K562 (cell line): Measurements from ENCODE around the gene PEX11B. TPM values are rescaled to one million over a fixed set of nuclear protein-coding genes. Genes with fewer than 3 reads are reported as not detected.
A peak's percentile ranks its signal among the peaks of the same experiment; 100 is the strongest.

Source experiments
- ATAC-seq: fragments of 200-7000 bp; cut with Tn5 transposase; 3 replicates; pipeline ENCODE4 v1.9.1; 2020; ENCODE audit warnings: moderate library complexity
- BruUV-seq: library from RNA; stranded (reverse); fragments of 400-500 nt; replicated peaks from 2 replicates; lab custom pipeline; 2021; lab: Mats Ljungman, UMichigan
- CTCF ChIA-PET: fragments of 300-600 bp; formaldehyde crosslinking; extraction: SDS; loops from one replicate; lab custom pipeline; 2021; ENCODE audit warnings: low intra/inter-chr PET ratio; lab: Yijun Ruan, JAX
- POLR2A ChIA-PET: fragments of 300-600, 350-650 bp; sonication (Branson Sonifier 250); formaldehyde crosslinking; extraction: SDS; loops from one replicate; lab custom pipeline; 2021; ENCODE audit warnings: antibody characterized with exemption, inconsistent platforms; lab: Yijun Ruan, JAX
- DNase-seq, 4 experiments: peaks; one replicate each; pipeline versions ENCODE4 v3.0.0 to v3.0.0-alpha.2; 2011 to 2018; ENCODE audit warnings: low spot score in 3 of 4, mixed read lengths in 3 of 4; ENCODE audit errors: extremely low read depth in 1 of 4
- FAIRE-seq: peaks from 2 replicates; lab custom pipeline; 2011; peaks lifted over from hg19 to GRCh38; lab: Jason Lieb, UNC
- H2AFZ ChIP-seq: 2 replicates; pipeline ENCODE4 v1.6.0; 2011; ENCODE audit warnings: low read depth, low read length, control low read depth, inconsistent platforms
- H3K27ac ChIP-seq: fragments of 200-600 bp; 3 replicates; pipeline ENCODE4 v1.8.0; 2011; ENCODE audit warnings: low read depth, mild to moderate bottlenecking, control low read depth, inconsistent platforms, low read length, moderate library complexity, mixed read lengths; ENCODE audit errors: extremely low read depth
- H3K27me3 ChIP-seq, 2 experiments: fragments of 300-600 bp in 1 of 2; 2 replicates in 1 of 2; 3 replicates in 1 of 2; pipeline versions ENCODE4 v1.6.0 to v1.8.0; 2011; ENCODE audit warnings: inconsistent platforms in 2 of 2, low read length in 2 of 2, mild to moderate bottlenecking in 1 of 2, mixed read lengths in 1 of 2, moderate library complexity in 1 of 2; ENCODE audit not compliant: control insufficient read depth in 2 of 2, insufficient read depth in 2 of 2
- H3K36me3 ChIP-seq: fragments of 300-600 bp; 3 replicates; pipeline ENCODE4 v1.8.0; 2011; ENCODE audit warnings: mild to moderate bottlenecking, low read length, inconsistent platforms; ENCODE audit not compliant: control insufficient read depth, insufficient read depth
- H3K4me1 ChIP-seq, 2 experiments: fragments of 200-600 bp in 1 of 2; replicated peaks in 1 of 2; 2 replicates in 1 of 2; 3 replicates in 1 of 2; pipeline versions ENCODE4 v1.5.1 to v1.8.0; 2011; ENCODE audit warnings: inconsistent platforms in 2 of 2, low read length in 2 of 2, mild to moderate bottlenecking in 1 of 2, mixed read lengths in 1 of 2, moderate library complexity in 1 of 2; ENCODE audit not compliant: control insufficient read depth in 2 of 2, insufficient read depth in 2 of 2
- H3K4me2 ChIP-seq: 2 replicates; pipeline ENCODE4 v1.6.1; 2011; ENCODE audit warnings: low read length, control low read depth, inconsistent platforms, mixed read lengths; ENCODE audit not compliant: insufficient read depth
- H3K4me3 ChIP-seq: fragments of 200-600 bp; sonication (generic), shearing (Covaris generic); 2 replicates; pipeline ENCODE4 v1.5.1; 2016; ENCODE audit warnings: control low read depth, inconsistent platforms
- H3K79me2 ChIP-seq: fragments of 200-600 bp; 3 replicates; pipeline ENCODE4 v1.8.0; 2011; ENCODE audit warnings: low read length, inconsistent platforms; ENCODE audit not compliant: control insufficient read depth, insufficient read depth
- H3K9ac ChIP-seq, 2 experiments: 2 replicates each; pipeline versions ENCODE4 v1.6.0 to v1.6.1; 2011; ENCODE audit warnings: low read depth in 2 of 2, low read length in 2 of 2, control low read depth in 1 of 2, inconsistent platforms in 1 of 2, mild to moderate bottlenecking in 1 of 2, mixed read lengths in 1 of 2; ENCODE audit not compliant: insufficient read depth in 1 of 2
- H3K9me1 ChIP-seq: one replicate; pipeline ENCODE4 v1.6.0; 2011; ENCODE audit warnings: inconsistent platforms, mild to moderate bottlenecking, low read length, moderate library complexity; ENCODE audit not compliant: control insufficient read depth, insufficient read depth
- H3K9me3 ChIP-seq: replicated peaks from 2 replicates; pipeline ENCODE4 v1.5.1; 2011; ENCODE audit warnings: low read depth, low read length, inconsistent platforms; ENCODE audit not compliant: control insufficient read depth, insufficient read depth
- H4K20me1 ChIP-seq: replicated peaks from 2 replicates; pipeline ENCODE4 v1.6.1; 2011; ENCODE audit warnings: low read length, inconsistent platforms, mixed read lengths; ENCODE audit not compliant: control insufficient read depth, insufficient read depth
- CBX3 ChIP-seq, 2 experiments: IDR thresholded peaks; 1 replicate in 1 of 2; 2 replicates in 1 of 2; pipeline ENCODE4 v1.6.1; 2012; ENCODE audit warnings: inconsistent platforms in 2 of 2, low read length in 2 of 2, borderline replicate concordance in 1 of 2, control low read depth in 1 of 2
- CTCF ChIP-seq, 3 experiments: IDR thresholded peaks in 2 of 3; conservative IDR thresholded peaks in 1 of 3; 2 replicates each; pipeline ENCODE4 v1.5.1; 2011 to 2012; ENCODE audit warnings: low read length in 3 of 3, mild to moderate bottlenecking in 3 of 3, control low read depth in 2 of 3, improper control_type of control experiment in 1 of 3, inconsistent platforms in 1 of 3, low read depth in 1 of 3, mixed read lengths in 1 of 3, moderate library complexity in 1 of 3; ENCODE audit not compliant: insufficient read depth in 2 of 3
- HDAC1 ChIP-seq, 2 experiments: fragments of 450-650 bp; IDR thresholded peaks; 2 replicates each; pipeline ENCODE4 v1.6.1; 2016 to 2017; ENCODE audit warnings: inconsistent platforms in 1 of 2, mild to moderate bottlenecking in 1 of 2, moderate library complexity in 1 of 2
- IRF1 ChIP-seq: sonication (generic); formaldehyde crosslinking; IDR thresholded peaks from 2 replicates; pipeline ENCODE4 v1.8.0; 2022; ENCODE audit warnings: missing genetic modification reagents, mild to moderate bottlenecking, borderline replicate concordance
- NR3C1 ChIP-seq: sonication (generic); formaldehyde crosslinking; IDR thresholded peaks from 2 replicates; pipeline ENCODE4 v1.8.1; 2022; ENCODE audit warnings: missing genetic modification reagents
- NR4A1 ChIP-seq, 2 experiments: fragments of 250-450 bp in 1 of 2; fragments of 450-650 bp in 1 of 2; sonication (Bioruptor Pico) in 1 of 2; IDR thresholded peaks; 2 replicates each; pipeline versions ENCODE4 v1.4.0 to v1.6.1; 2016 to 2020; ENCODE audit warnings: mild to moderate bottlenecking in 2 of 2, missing compliant biosample characterization in 1 of 2, missing genetic modification characterization in 1 of 2, moderate library complexity in 1 of 2
- RAD21 ChIP-seq, 2 experiments: fragments of 250-450 bp in 1 of 2; fragments of 450-650 bp in 1 of 2; sonication (Bioruptor Pico) in 1 of 2; formaldehyde crosslinking in 1 of 2; IDR thresholded peaks in 1 of 2; conservative IDR thresholded peaks in 1 of 2; 2 replicates each; pipeline versions ENCODE4 v1.4.0 to v1.8.0; 2020 to 2022; ENCODE audit warnings: mild to moderate bottlenecking in 2 of 2, moderate library complexity in 1 of 2
- RAD51 ChIP-seq: fragments of 450-650 bp; IDR thresholded peaks from 2 replicates; pipeline ENCODE4 v1.7.1; 2016; ENCODE audit warnings: low read depth, mild to moderate bottlenecking, borderline replicate concordance
- SMARCE1 ChIP-seq: fragments of 450-650 bp; IDR thresholded peaks from 2 replicates; pipeline ENCODE4 v1.7.1; 2016; ENCODE audit warnings: mild to moderate bottlenecking
- SMC3 ChIP-seq: conservative IDR thresholded peaks from 2 replicates; pipeline ENCODE4 v1.6.1; 2011; ENCODE audit warnings: low read depth, low read length, improper control_type of control experiment; ENCODE audit not compliant: insufficient read depth
- WGBS: fragments of 100-300 bp; shearing (Covaris generic); methylation state at CpG from one replicate; pipeline ENCODE4 v1.1.6; 2016; ENCODE audit warnings: low coverage, mixed read lengths; ENCODE audit not compliant: insufficient coverage; ENCODE audit errors: missing lambda C conversion rate; 5-methylcytosine and 5-hydroxymethylcytosine counted together
- in situ Hi-C: fragments of 300-500 bp; cut with MboI; formaldehyde crosslinking; loops from 4 replicates; pipeline ENCODE4 v1.15.0; 2018; ENCODE audit warnings: inconsistent platforms, mixed read lengths
- intact Hi-C: fragments of 100-400 bp; cut with micrococcal nuclease; formaldehyde crosslinking; loops from 2 replicates; pipeline ENCODE4 v1.14.2; 2022
- polyA plus RNA-seq, 8 experiments: library from polyadenylated mRNA; depleted of rRNA in 4 of 8; stranded (reverse) in 5 of 8; unstranded in 3 of 8; fragments of >200 nt; fragmentation: Nextera tagmentation in 2 of 8; fragmentation: Illumina TruSeq in 1 of 8; extraction: Ambion mirVana in 2 of 8; extraction: Trizol in 1 of 8; gene quantifications; 2 replicates each; pipeline versions ENCODE4 v1.2.1 to v1.2.3, GENCODE V29; 2011 to 2014; ENCODE audit warnings: inconsistent platforms in 1 of 8, missing spikeins in 1 of 8
- total RNA-seq, 7 experiments: library from RNA; depleted of rRNA in 6 of 7; stranded (reverse); fragments of >200 nt in 6 of 7; fragmentation: Illumina TruSeq in 2 of 7; extraction: Trizol in 2 of 7; gene quantifications; 2 replicates each; pipeline versions ENCODE4 v1.2.1 to v1.2.3, GENCODE V29; 2011 to 2021; ENCODE audit warnings: low replicate concordance in 1 of 7
- TF ChIP-seq, protein P1 (sequence below): fragments of 450-650 bp; IDR thresholded peaks from 2 replicates; pipeline ENCODE4 v1.6.1; 2016; ENCODE audit warnings: mild to moderate bottlenecking

PEX11B gene
- total and polyA plus RNA-seq, 9 of the 15 experiments (the other 6 are each of a cell fraction or from before 2014, with no cell fraction given): 13.2 to 60.0 (median 21.7) TPM

GRCh38 chr1:145901312-145902021, 17.1 kb downstream of the PEX11B start:
- ChIA-PET CTCF (no interaction called here), POLR2A (interaction anchor here (0.7 to 0.9 kb wide), 2 partner anchors 22 to 81 kb away, joined by 3 read pairs; no protein-coding TSS in a partner anchor)
- no peak overlapping the region for H3K27ac ChIP-seq
- no peaks in the 10 kb centered on the region for H3K36me3 ChIP-seq
- no peak overlapping the region for H3K9ac ChIP-seq
- H3K4me3 ChIP-seq: no peak overlapping the region
- H3K27me3 ChIP-seq: no peaks in the 10 kb centered on the region
- peak in 1 of 4 experiments; percentile 26 for DNase-seq
- no peaks in the 10 kb centered on the region for H4K20me1 ChIP-seq
- no peaks in the 10 kb centered on the region for H3K79me2 ChIP-seq
- ATAC-seq: peak; percentile 57
- peaks cover 3 to 12% of the 10 kb centered on the region in 2 experiments; a peak in 4 of 5 replicates for H3K4me1 ChIP-seq
- no peaks in the 10 kb centered on the region for H3K9me1 ChIP-seq
- in situ Hi-C loops (no loop called here), intact Hi-C loops (no loop called here)
- H3K9me3 ChIP-seq: no peaks in the 10 kb centered on the region
- TF ChIP-seq RAD51: no peak
- TF ChIP-seq SMC3: 0 out of 2 replicates have a peak, but pooled peaks have one; percentile 5
- TF ChIP-seq, protein P1, sequence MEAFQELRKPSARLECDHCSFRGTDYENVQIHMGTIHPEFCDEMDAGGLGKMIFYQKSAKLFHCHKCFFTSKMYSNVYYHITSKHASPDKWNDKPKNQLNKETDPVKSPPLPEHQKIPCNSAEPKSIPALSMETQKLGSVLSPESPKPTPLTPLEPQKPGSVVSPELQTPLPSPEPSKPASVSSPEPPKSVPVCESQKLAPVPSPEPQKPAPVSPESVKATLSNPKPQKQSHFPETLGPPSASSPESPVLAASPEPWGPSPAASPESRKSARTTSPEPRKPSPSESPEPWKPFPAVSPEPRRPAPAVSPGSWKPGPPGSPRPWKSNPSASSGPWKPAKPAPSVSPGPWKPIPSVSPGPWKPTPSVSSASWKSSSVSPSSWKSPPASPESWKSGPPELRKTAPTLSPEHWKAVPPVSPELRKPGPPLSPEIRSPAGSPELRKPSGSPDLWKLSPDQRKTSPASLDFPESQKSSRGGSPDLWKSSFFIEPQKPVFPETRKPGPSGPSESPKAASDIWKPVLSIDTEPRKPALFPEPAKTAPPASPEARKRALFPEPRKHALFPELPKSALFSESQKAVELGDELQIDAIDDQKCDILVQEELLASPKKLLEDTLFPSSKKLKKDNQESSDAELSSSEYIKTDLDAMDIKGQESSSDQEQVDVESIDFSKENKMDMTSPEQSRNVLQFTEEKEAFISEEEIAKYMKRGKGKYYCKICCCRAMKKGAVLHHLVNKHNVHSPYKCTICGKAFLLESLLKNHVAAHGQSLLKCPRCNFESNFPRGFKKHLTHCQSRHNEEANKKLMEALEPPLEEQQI: no peak
- TF ChIP-seq CBX3 (IDR thresholded peaks at IDR 0.05; ENCODE audit: borderline replicate concordance in 1 of 2, low read length in 2 of 2): no peak
- TF ChIP-seq HDAC1 (IDR thresholded peaks at IDR 0.05): no peak
- TF ChIP-seq SMARCE1: no peak
- no peak for TF ChIP-seq IRF1 (CRISPR knock-in tag)
- 0 out of 4 replicates have a peak, but pooled peaks of 1 of the 2 experiments have one; percentile 9 for TF ChIP-seq RAD21 (CRISPR knock-in tag; conservative IDR thresholded peaks at IDR 0.05 in 1 of 2, IDR thresholded peaks at IDR 0.05 in 1 of 2)
- TF ChIP-seq NR4A1 (CRISPR knock-in tag; IDR thresholded peaks at IDR 0.05): no peak
- no peak for TF ChIP-seq NR4A1 (tag; IDR thresholded peaks at IDR 0.05)
- TF ChIP-seq NR3C1 (CRISPR knock-in tag): no peak
- TF ChIP-seq CTCF (IDR thresholded peaks at IDR 0.05 in 2 of 3, conservative IDR thresholded peaks at IDR 0.05 in 1 of 3; ENCODE audit: insufficient read depth in 2 of 3, low read depth in 1 of 3, low read length in 3 of 3): peak; percentile 24 to 41 (median 40); a peak in 3 of 6 replicates
- no peak overlapping the region for H2AFZ ChIP-seq
- no TSS peak for BruUV-seq
- no peak overlapping the region for H3K4me2 ChIP-seq
- no peak for FAIRE-seq
- WGBS: 43% methylated on average over 12 of the region's 12 CpGs
